ENCODE measurements around the gene SEMA4B.

- TF ChIP-seq EZH2phosphoT487 (IDR thresholded peaks at IDR 0.05; ENCODE audit: unreplicated experiment) (no peak), EZH2 (IDR thresholded peaks at IDR 0.05; ENCODE audit: low read depth, unreplicated experiment) (no peak), CREB1 (CRISPR knock-in tag; IDR thresholded peaks at IDR 0.05; ENCODE audit: low read depth) (no peak)
Observed at GRCh38 chr15:90222547-90222946, 21.4 kb downstream of the SEMA4B start.

Measured in GM23338 (cell line).